ENCODE data around the gene KCNMB2.
"Not testable (repeated sequence)": the region's sequence is repeated elsewhere in the genome, so short reads cannot be mapped to it uniquely, and the experiment has no call there.

The KCNMB2 gene
- 0 reads per million in 2 donors for total RNA-seq

GRCh38 chr3:178536211-178537079 is at the start of gene KCNMB2:
Gene KCNMB2, plus strand, starts transcription at chr3:178536436.
- no peak for DNase-seq

- DNase-seq, result no peak
These were observed 49.3 kb upstream of the KCNMB2 start for GRCh38 chr3:178486903-178487302.

GRCh38 chr3:178487752-178488151 is 48.5 kb upstream of the KCNMB2 start:
- DNase-seq, result no peak

GRCh38 chr3:178491751-178492150 is 44.5 kb upstream of the KCNMB2 start:
- no peak for DNase-seq

- no peak for DNase-seq
These were observed 43.7 kb upstream of the KCNMB2 start for GRCh38 chr3:178492491-178492890.

- DNase-seq, result no peak
These were observed 41.9 kb upstream of the KCNMB2 start for GRCh38 chr3:178494386-178494785.

- no peak for DNase-seq
These were observed 39.3 kb upstream of the KCNMB2 start for GRCh38 chr3:178496911-178497310.

- no peak for DNase-seq
These were observed 37.4 kb upstream of the KCNMB2 start for GRCh38 chr3:178498871-178499270.

- DNase-seq, result no peak
These were observed 35.6 kb upstream of the KCNMB2 start for GRCh38 chr3:178500631-178501030.

GRCh38 chr3:178504128-178504527 is 32.1 kb upstream of the KCNMB2 start:
- DNase-seq, result no peak

GRCh38 chr3:178505832-178506231 is 30.4 kb upstream of the KCNMB2 start:
- DNase-seq, result no peak

GRCh38 chr3:178507507-178508442 is 28.5 kb upstream of the KCNMB2 start:
- no peak for DNase-seq

- no peak for DNase-seq
These were observed 27.8 kb upstream of the KCNMB2 start for GRCh38 chr3:178508443-178508825.

- DNase-seq, result no peak
These were observed 25.7 kb upstream of the KCNMB2 start for GRCh38 chr3:178510496-178510895.

GRCh38 chr3:178512647-178513046 is 23.6 kb upstream of the KCNMB2 start:
- DNase-seq, result no peak

- DNase-seq, result no peak
These were observed 22.5 kb upstream of the KCNMB2 start for GRCh38 chr3:178513546-178514380.

- no peak for DNase-seq
These were observed 21.8 kb upstream of the KCNMB2 start for GRCh38 chr3:178514401-178514800.

GRCh38 chr3:178515076-178515744 is 21.0 kb upstream of the KCNMB2 start:
- DNase-seq, result not testable (repeated sequence)

GRCh38 chr3:178517665-178518334 is 18.4 kb upstream of the KCNMB2 start:
- no peak for DNase-seq

- DNase-seq, result no peak
These were observed 17.4 kb upstream of the KCNMB2 start for GRCh38 chr3:178518660-178519396.

- DNase-seq, result no peak
These were observed 16.5 kb upstream of the KCNMB2 start for GRCh38 chr3:178519701-178520100.

Measured in activated gamma-delta T cell (primary cell).